GM18870 (cell line): ENCODE measurements around the gene RTN3.

Source experiments
- ATAC-seq: cut with Tn5 transposase; IDR thresholded peaks from one replicate; pipeline ENCODE4 v1.9.1; 2021; ENCODE audit warnings: moderate library complexity; ENCODE audit not compliant: unreplicated experiment

Gene RTN3

DNA sequence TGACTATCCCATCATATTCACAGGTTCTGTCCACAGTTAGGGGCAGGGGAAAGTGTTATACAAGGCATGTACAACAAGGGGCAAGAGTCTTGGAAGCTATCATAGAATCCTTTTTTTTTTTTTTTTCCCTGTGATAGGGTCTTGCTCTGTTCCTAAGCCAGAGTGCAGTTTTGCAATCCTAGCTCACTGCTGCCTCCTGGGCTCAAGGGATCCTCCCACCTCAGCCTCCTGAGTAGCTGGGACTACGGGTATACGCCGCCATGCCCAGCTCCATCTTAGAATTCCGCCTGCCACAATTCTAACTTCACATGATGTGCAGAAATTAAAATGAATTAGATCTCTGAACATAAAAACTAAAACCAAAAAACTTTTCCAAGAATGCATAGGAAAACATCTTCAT is 55.6 kb downstream of the RTN3 start:
- no peak for ATAC-seq

DNA sequence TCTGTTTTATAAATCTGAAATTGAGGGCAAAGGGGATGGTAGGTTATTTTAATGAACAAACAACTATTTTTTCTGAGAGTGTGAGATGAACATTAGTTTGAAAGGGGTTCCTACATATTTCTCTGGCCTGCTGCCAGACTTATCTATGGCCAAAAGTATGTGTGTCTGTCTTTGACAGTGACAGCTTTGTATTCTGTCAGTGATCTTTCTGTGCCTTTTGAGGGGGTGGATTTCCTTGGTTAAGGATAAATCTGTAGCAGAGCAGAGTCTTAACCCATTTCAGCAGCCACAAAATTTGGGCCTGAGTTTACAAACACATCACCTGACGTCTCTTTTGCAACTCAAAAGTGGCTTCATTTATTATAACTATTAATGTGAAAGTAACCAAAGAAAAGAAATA is 56.4 kb downstream of the RTN3 start:
- no peak for ATAC-seq

DNA sequence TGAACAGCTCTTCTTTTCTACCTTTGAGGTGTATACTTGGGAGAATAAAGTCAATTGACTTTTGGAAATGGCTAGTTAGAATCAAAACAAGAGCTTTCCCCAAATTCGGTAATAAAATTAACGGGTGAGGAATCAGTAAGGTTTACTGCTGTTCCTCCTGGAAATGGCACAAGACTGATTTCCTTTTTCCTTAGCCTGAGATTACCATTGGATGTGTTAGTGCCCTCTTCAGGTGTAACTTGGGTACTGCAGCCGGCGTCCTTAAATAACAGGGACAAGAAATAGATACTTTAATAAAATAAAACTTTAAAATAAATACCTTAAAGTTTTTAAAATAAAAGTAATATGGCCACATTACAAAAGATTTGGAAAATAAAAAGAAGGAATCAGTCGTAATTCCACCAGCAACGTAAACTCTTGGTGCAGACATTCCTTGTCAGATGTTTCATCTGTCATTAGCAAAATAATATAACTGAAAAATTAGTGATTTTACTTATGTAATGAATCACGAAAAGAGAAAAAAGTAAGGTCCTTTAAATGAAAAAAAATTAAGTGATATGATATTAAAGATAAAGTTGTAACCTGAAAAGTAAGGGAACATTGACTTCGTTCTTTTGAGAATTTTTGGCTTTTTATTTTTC is 57.5 kb downstream of the RTN3 start:
- no peak for ATAC-seq

DNA sequence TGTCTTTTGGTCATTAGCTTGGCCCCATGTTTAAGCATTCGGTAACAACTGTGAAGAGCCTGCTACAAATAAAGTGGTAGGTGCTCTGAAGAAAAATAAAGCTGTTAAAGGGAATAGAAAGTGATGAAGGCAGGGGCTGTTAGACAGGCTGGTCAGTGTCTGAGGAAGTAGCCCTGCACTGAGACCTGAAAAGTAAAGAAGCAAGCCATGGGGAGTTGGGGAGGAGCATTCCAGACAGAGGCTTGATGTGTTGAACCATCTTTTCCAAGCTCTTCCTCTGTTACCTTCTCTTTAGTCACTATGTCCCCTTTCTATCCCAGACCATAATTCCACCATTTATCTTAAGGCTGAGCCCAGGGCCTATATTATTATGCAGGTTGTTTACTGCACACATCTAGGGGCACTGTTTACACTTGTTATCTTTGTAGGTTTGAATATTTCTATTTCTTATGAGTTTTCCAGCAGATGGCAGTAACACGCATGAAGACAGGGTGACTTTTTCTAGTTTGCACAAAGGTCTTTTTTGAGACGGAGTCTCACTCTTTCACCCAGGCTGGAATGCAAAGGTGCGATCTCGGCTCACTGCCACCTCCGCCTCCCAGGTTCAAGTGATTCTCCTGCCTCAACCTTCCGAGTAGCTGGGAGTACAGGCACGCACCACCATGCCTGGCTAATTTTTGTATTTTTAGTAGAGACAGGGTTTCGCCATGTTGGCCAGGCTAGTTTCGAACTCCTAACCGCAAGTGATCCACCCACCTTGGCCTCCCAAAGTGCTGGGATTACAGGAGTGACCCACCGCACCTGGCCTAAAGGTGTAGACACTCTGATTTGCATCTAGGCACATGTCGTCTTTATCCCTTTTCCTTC is 64.2 kb downstream of the RTN3 start:
- ATAC-seq: no peak

DNA sequence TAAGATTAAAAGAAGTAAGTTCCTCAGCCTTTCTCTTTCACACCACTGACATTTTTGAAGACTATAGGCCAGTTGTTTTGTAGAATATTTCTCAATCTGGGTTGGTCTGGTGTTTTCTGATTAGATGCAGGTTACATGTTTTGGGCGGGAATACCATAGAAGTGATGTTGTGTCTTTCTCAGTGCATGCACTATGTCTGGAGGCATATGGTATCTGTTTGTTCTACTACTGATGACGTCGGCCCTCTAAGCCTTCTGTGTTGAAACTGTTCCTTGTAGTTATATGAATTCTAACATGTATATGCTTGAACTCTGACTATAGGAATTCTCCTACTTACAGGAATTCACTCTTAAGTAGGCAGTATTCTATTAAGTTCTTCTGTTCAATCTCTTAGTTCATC is 65.7 kb downstream of the RTN3 start:
- no peak for ATAC-seq

DNA sequence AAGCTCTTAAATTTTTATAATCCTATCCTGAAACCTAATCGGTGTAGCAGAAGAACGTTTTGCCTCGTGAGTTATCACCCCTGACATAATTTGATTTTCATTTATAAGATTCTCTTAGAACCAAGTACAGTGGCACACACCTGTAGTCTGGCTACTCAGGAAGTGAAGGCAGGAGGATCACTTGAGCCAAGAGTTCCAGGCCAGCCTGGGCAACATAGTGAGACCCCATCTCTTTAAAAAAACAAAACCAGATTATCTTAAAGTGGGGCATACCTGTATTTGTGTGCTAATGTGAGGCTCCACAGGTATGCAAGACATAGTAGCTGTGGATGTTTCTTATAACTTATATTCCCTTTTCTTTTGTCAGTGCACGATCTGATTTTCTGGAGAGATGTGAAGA is 68.3 kb downstream of the RTN3 start:
- ATAC-seq: no peak

DNA sequence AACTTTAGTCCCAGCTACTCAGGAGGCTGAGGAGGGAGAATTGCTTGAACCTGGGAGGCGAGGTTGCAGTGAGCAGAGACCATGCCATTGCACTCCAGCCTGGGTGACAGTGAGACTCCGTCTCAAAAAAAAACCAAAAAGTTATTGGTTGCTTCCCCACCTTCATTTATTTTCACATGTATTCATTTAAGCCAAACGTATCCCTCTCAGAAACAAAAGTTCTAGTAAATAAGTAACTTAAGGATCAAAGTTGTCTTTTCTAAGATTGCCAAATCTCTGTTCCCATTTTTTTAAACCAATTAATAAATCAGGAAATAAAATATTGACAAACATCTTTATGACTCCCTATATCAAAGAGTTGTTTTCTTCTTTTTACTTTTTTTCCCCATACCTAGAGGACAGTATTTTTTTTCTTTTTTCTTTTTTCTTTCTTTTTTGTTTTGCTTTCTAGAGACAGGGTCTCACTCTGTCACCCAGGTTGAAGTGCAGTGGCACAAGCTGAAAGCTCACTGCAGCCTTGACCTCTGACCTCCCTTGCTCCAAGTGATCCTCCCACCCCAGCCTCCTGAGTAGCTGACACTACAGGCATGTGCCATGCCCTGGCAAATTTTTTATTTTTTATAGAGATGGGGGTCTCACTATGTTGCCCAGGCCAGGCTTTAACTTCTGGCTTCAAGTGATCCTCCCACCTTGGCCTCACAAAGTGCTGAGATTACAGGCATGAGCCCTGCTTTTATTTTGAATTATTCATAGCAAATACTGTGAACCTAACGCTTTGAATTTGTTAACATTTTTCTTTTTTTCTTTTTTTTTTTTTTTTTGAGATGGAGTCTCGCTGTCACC is 75.8 kb downstream of the RTN3 start:
- ATAC-seq: no peak

DNA sequence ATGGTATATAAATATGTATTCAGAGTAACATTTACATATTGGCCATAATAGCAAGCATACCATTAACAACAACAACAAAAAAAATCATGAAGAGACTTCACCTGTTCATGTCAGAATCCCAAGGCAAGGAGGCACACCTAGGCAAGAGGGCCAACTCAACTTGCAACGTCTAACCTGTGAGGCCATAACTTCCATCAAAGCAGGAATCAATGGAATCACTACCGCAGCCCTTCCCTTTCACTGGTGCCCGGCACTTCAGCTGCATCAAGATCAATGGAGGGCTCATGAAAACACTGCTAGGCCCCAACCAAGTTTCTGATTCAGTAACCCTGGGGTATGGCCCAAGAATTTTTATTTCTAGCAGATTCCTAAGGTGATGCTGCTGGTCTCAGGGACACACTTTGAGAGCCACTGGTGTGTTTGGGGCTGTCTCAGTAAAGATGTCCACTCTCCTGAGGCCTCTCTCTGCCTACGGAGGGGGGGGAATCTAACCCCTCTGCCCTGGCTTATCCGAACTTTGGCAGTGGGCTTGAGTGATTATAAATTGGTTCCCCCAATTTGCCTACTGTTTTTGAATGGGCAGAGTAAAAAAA is 79.3 kb downstream of the RTN3 start:
- no peak for ATAC-seq

DNA sequence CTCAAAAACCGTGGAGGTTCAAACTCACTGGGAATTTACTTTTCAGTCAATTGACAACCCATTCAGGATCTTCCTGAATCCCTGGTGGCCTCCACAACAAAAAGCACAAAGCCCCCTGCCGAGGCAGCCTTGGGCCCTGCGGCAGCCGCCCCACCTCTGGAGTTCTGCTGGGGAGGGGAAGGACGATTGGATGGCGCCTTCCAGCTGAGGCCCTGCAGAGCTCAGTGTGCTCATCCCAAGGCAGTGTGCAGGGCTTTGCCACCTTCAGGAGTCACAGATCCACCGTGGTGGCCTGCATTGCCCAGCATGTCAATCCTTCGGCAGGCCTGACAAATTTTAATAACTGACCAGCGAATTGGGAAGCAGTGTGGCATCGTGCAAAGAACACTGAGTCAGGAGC is 79.9 kb downstream of the RTN3 start:
- ATAC-seq: no peak

DNA sequence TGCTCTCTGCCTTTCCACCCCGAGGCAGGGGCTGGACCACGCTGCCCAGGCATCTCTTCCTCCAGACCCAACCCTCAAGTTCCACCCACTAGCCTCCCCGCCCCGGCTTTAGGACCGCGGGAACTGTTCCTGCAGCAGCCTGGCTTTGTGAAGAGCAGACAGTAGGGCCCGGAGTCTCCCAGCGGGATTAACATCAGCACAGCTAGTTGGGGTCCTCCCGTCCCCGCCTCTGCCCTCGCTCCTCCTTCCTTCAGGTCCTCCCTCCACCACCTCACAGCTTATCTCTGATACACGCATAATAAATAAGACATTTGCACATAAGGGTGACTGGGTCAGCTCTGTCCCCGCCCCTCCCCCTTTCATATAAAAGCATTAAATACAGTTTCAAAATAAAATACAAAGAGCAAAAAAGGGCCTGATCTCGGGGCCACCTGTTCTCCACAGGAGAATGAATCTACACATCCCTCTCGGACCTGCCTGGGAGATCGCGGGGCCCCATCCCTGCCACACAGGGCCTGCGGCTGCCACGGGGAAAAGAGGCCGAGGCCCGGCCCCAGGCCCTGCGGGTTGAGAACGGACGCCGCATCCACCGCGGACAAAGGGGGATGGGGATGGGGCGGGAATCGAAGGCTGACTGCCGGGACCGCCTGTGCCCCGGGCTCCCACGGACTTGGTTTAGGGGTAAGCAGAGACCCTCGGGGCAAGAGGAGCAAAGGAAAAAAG is 80.8 kb downstream of the RTN3 start:
- ATAC-seq: no peak

DNA sequence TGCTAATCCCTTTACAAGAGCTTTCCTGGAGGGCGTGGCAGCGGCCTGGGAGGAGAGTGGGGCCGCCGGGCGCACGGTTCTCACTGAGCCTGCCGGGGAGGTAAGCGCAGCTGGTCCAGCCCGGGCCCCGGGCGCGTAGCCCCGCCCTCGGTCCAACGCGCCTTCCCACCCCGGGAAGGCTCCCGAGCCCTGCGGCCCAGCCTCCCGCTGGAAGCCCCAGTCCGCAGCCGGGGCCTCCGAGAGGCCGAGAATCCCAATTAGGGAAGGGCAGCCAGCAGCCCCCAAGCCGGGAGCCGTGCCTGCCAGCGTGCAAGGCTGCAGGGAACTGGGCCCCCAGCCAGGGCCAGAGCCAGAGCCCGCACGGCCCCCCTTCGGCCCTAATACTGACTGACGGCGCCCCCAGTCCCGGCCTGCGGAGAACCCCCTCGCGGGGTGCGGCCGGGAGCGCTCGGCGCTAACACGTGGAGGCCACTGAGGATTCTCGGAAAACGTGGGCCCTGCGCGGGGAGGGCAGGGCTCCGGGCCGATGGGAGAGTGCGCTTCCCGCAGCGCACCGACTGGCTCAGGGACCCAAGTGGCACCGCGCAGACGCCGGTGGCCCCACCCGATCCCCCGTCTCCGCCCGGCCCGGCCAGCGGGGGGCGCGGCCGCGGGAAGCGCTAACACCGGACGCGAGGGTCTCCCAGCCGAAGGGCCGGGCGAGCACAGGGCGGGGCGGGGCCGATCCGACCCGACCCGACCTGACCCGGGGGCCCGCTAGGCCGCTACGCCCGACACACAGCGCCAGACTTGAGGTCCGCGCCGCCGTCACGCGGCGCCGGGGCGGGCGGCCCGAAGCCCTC is 81.6 kb downstream of the RTN3 start:
- no peak for ATAC-seq

DNA sequence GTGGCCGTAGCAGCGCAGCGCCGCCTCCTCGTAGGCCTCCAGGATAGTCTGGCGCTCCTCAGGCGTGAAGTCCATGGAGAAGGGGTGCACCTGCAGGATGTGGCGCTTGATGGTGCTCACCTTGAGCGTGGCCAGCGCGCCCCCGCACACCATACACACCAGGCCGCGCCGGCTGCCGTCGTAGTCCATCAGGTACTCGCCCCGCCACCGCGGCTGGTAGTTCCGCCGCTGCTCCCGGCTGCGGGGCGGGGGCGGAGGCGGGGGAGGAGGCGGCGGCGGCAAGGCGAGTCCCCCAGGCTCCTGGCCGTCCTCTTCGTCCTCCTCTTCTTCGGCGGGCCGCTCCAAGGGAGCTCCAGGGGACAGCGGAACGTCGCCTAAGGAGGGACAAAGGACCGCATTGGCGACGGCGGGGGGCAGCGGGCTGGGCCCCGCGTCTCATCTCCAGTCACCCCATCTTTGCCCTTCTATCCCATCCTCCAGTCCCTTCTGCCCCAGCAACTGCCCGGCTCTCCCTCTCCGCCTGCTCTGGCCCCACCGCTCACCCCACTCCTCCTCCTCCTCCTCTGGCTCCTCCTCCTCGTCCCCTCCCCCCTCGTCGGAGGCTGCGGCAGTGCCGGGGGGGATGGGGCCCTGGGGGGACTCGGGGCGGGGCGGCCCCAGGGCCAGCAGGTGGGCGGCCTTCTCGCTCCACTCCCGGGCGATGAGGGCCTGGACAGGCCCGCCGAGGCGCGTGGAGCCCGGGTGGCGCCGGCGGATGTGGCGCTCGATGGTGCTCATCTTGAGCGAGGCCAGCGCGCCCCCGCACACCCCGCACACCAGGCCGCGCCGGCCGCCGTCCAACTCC is 82.4 kb downstream of the RTN3 start:
- no peak for ATAC-seq

DNA sequence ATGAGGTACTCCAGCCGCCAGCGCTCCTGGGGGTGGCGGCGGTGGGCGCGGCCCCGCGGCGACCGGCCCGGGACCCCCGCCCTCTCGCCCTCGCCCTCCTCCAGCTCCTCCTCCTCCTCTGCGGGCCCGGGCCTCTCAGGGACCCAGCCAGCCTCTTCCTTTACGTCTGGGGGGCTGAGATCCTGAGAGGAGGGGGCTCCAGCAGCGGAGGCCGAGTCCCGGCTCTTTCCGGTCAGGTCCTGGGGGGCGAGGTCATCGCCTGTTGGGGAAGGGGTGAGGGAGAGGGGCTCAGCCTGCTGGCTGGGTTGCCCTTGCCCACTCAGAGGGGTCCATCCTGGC is 83.0 kb downstream of the RTN3 start:
- ATAC-seq: no peak

DNA sequence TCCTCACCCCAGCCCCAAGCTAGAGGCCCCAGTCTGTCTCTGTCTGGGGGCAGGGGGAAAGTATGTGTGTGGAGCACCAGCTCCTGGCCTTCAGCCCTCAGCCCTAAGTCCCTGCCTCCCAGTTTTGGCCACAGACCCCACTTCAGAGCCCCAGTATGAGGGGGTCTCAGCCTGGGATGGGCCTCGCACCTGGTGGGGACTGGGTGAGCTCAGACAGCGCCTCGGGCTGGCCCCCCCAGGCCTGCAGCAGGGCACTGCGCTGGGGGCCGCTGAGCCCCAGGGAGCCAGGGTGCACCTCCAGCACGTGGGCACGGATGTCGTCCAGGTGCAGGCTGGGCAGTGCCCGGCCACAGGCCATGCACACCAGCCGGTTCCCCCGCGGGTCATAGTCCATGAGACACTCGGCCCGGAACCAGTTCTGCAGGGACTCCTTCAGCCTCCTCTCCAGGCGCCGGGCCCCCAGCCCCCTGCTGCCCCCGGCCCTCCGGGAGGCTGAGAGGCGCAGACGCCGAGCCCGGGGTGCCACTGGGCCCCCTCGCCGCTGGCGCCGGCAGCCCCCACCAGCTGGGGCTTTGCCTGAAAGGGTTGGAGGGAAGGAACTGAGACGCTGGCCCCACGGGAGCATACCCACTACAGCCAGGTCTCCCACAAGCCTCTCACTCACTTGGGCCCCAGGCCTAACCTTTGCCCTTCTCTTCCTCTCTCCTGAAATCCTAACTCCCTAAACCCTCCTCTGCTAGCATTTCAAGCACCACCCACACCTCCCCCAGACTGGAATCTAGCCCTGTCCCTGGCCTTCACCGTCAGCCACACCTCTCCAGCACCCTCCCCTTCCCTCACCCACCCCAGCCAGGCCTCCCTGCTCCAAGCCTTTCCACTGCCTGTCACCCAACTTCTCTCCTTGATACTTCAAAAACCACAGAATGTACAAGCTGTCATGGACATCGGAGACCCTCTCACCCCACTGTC is 83.7 kb downstream of the RTN3 start:
- no peak for ATAC-seq

DNA sequence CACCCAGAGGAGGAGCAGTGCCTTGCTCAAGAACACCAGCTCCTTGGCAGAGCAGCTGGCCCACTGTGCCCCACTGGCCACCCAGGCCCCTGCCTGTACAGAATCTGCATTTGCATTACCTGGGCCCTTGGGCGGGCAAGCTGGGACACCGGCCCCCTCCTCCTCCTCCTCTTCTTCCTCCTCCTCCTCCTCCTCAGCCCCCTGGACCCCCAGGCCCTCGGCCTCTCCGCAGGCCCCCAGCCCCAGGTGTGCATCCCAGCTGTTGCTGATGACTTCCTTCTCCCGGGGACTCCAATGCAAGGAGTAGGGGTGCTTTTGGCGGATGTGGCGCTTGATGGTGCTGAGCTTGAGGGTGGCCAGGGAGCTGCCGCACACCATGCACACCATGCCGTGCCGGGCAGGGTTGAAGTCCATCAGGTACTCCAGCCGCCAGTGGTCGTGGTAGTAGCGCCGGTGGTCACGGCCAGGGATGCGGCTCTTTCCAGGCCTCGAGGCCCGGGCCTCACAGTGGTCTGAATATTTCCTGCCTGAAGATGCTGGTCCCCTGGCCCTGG is 84.5 kb downstream of the RTN3 start:
- no peak for ATAC-seq

DNA sequence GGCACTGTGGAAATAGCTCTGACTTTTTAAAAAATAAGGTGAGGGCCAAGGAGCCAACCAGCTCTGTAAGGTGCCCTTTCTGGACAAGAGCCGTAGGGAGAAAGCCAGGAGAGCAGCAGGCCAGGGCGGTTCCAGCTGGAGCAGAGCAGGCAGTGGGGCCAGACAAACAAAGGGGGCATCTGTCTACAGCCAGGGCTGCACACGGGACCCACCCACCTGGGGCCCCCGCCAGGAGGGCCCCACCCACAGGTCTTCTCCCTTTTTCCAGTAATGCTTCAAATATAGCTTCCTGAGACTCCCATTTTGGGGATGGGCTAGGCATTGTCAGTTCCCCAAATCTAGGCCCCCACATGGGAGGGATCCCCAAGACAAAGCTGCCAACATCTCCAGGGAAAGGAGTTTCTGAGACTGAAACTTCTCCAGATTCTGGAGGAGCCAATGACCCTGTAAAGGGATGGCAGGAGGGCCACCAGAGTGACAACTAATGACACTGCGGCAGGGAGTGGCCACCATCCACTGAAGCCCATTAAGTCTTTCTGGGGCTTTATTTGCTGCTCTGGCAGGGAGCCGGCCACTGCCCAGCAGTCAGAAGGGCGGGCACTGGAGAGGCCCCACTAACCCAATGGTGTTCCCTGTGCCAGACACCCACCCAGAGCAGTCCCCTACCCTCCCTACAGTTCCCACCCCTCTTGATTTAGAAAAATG is 85.4 kb downstream of the RTN3 start:
- no peak for ATAC-seq

DNA sequence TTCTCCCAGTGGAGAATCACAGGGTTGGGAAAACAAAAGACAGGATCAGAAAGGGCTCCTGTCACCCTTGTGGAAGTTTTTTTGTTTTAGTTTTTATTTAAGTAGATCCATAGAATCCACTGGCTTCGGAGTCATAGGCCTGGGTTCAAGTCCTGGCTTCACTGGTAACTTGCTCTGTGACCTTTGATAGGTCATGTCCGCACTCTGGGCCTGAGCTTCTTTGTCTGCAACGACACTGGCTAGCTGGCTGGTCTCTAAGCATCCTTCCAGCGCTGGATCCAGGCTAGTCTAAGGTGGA is 85.9 kb downstream of the RTN3 start:
- no peak for ATAC-seq
